MG63 (cell line): ENCODE results near the gene MEF2A. TPM values are rescaled to one million over a fixed set of nuclear protein-coding genes. Genes with fewer than 3 reads are reported as not detected.
"Not testable (repeated sequence)": the region's sequence is repeated elsewhere in the genome, so short reads cannot be mapped to it uniquely, and the experiment has no call there.

Source experiments
- DNase-seq: peaks from one replicate; pipeline ENCODE4 v3.0.0-alpha.2; 2020
- H3K27me3 ChIP-seq: fragments of 250-450 bp; sonication (Bioruptor Pico); 2 replicates; pipeline ENCODE4 v1.5.1; 2020; ENCODE audit warnings: mild to moderate bottlenecking, moderate library complexity
- H3K36me3 ChIP-seq: fragments of 250-450 bp; sonication (Bioruptor Pico); 2 replicates; pipeline ENCODE4 v1.5.1; 2020; ENCODE audit warnings: mild to moderate bottlenecking, moderate library complexity
- H3K4me3 ChIP-seq: fragments of 250-450 bp; sonication (Bioruptor Pico); 2 replicates; pipeline ENCODE4 v1.5.1; 2020; ENCODE audit warnings: mild to moderate bottlenecking, moderate library complexity
- H3K9me3 ChIP-seq: fragments of 250-450 bp; sonication (Bioruptor Pico); 2 replicates; pipeline ENCODE4 v1.5.1; 2020; ENCODE audit warnings: mild to moderate bottlenecking, moderate library complexity
- total RNA-seq: library from RNA; depleted of rRNA; stranded (reverse); fragments of >200 nt; shearing (Covaris generic); gene quantifications from 2 replicates; pipeline ENCODE4 v1.2.3, GENCODE V29; 2014; ENCODE audit warnings: low replicate concordance

The MEF2A gene
- total RNA-seq, 1 experiment from 2014 or later, result 29.1 TPM

GRCh38 chr15:99721104-99721778 lies 155.5 kb downstream of the MEF2A start:
- Histone ChIP-seq H3K36me3 (peaks cover 34% of the 10 kb centered on the region), H3K4me3 (no peak overlapping the region), H3K9me3 (no peaks in the 10 kb centered on the region), H3K27me3 (no peaks in the 10 kb centered on the region)
- DNase-seq, result no peak

GRCh38 chr15:99721896-99722295 lies 156.1 kb downstream of the MEF2A start:
- Histone ChIP-seq H3K36me3 (peaks cover 28% of the 10 kb centered on the region), H3K9me3 (no peaks in the 10 kb centered on the region), H3K4me3 (no peak overlapping the region), H3K27me3 (no peaks in the 10 kb centered on the region)
- no peak for DNase-seq

GRCh38 chr15:99722406-99722805 lies 156.6 kb downstream of the MEF2A start:
- H3K4me3 ChIP-seq, result no peak overlapping the region
- no peak for DNase-seq

GRCh38 chr15:99726333-99726732 lies 160.5 kb downstream of the MEF2A start:
- H3K36me3 ChIP-seq, result no peaks in the 10 kb centered on the region
- DNase-seq, result no peak
- H3K4me3 ChIP-seq, result no peak overlapping the region
- no peaks in the 10 kb centered on the region for H3K9me3 ChIP-seq
- no peaks in the 10 kb centered on the region for H3K27me3 ChIP-seq

More at GRCh38 chr15:99722406-99722805, 156.6 kb downstream of the MEF2A start:
- Histone ChIP-seq H3K36me3 (peaks cover 23% of the 10 kb centered on the region), H3K27me3 (no peaks in the 10 kb centered on the region), H3K9me3 (no peaks in the 10 kb centered on the region)

- no peak for DNase-seq
- Histone ChIP-seq H3K27me3 (no peaks in the 10 kb centered on the region), H3K36me3 (no peaks in the 10 kb centered on the region), H3K9me3 (no peaks in the 10 kb centered on the region), H3K4me3 (no peak overlapping the region)
Observed at GRCh38 chr15:99727330-99727729, 161.5 kb downstream of the MEF2A start.

- Histone ChIP-seq H3K4me3 (no peak overlapping the region), H3K36me3 (no peaks in the 10 kb centered on the region), H3K27me3 (no peaks in the 10 kb centered on the region), H3K9me3 (no peaks in the 10 kb centered on the region)
- no peak for DNase-seq
Observed at GRCh38 chr15:99727733-99728132, 161.9 kb downstream of the MEF2A start.

GRCh38 chr15:99728916-99729315 lies 163.1 kb downstream of the MEF2A start:
- no peaks in the 10 kb centered on the region for H3K36me3 ChIP-seq
- H3K4me3 ChIP-seq, result no peak overlapping the region
- H3K9me3 ChIP-seq, result no peaks in the 10 kb centered on the region
- DNase-seq, result no peak
- no peaks in the 10 kb centered on the region for H3K27me3 ChIP-seq

- DNase-seq, result no peak
- Histone ChIP-seq H3K36me3 (no peaks in the 10 kb centered on the region), H3K27me3 (no peaks in the 10 kb centered on the region), H3K4me3 (no peak overlapping the region), H3K9me3 (no peaks in the 10 kb centered on the region)
Observed at GRCh38 chr15:99729327-99729726, 163.5 kb downstream of the MEF2A start.

GRCh38 chr15:99729920-99730319 lies 164.1 kb downstream of the MEF2A start:
- Histone ChIP-seq H3K4me3 (no peak overlapping the region), H3K27me3 (no peaks in the 10 kb centered on the region), H3K36me3 (no peaks in the 10 kb centered on the region), H3K9me3 (no peaks in the 10 kb centered on the region)
- peak; percentile 24 for DNase-seq

GRCh38 chr15:99731336-99732123 lies 165.7 kb downstream of the MEF2A start:
- Histone ChIP-seq H3K4me3 (no peak overlapping the region), H3K9me3 (no peaks in the 10 kb centered on the region), H3K27me3 (no peaks in the 10 kb centered on the region), H3K36me3 (no peaks in the 10 kb centered on the region)
- DNase-seq, result no peak

- no peak for DNase-seq
- Histone ChIP-seq H3K9me3 (no peaks in the 10 kb centered on the region), H3K27me3 (no peaks in the 10 kb centered on the region), H3K36me3 (no peaks in the 10 kb centered on the region), H3K4me3 (peak overlapping the region; percentile 60)
Observed at GRCh38 chr15:99732124-99732750, 166.5 kb downstream of the MEF2A start.

- peak; percentile 10 for DNase-seq
- H3K36me3 ChIP-seq, result no peaks in the 10 kb centered on the region
- peak overlapping the region; percentile 60 for H3K4me3 ChIP-seq
- H3K9me3 ChIP-seq, result no peaks in the 10 kb centered on the region
- H3K27me3 ChIP-seq, result no peaks in the 10 kb centered on the region
Observed at GRCh38 chr15:99732751-99733267, 167.0 kb downstream of the MEF2A start.

GRCh38 chr15:99733268-99734039 lies 167.7 kb downstream of the MEF2A start, which contains the start of gene LYSMD4:
TSS of gene LYSMD4 (minus strand) at chr15:99733437. CDS start at chr15:99731999, 1,438 bp downstream.
- H3K9me3 ChIP-seq, result no peaks in the 10 kb centered on the region
- no peaks in the 10 kb centered on the region for H3K36me3 ChIP-seq
- peak; percentile 95 for DNase-seq
- peak within 1 kb of the TSS; percentile 60 for H3K4me3 ChIP-seq
- no peaks in the 10 kb centered on the region for H3K27me3 ChIP-seq

- not testable (repeated sequence) for H3K9me3 ChIP-seq, H3K36me3 ChIP-seq, DNase-seq, H3K27me3 ChIP-seq
- H3K4me3 ChIP-seq, result peak overlapping the region; percentile 60
Observed at GRCh38 chr15:99734040-99734291, 168.2 kb downstream of the MEF2A start.

GRCh38 chr15:99734575-99734974 lies 168.8 kb downstream of the MEF2A start:
- no peaks in the 10 kb centered on the region for H3K36me3 ChIP-seq
- H3K27me3 ChIP-seq, result no peaks in the 10 kb centered on the region
- no peaks in the 10 kb centered on the region for H3K9me3 ChIP-seq
- H3K4me3 ChIP-seq, result no peak overlapping the region
- DNase-seq, result no peak

- H3K4me3 ChIP-seq, result no peak overlapping the region
- H3K36me3 ChIP-seq, result no peaks in the 10 kb centered on the region
- H3K27me3 ChIP-seq, result no peaks in the 10 kb centered on the region
- DNase-seq, result no peak
- no peaks in the 10 kb centered on the region for H3K9me3 ChIP-seq
Observed at GRCh38 chr15:99735868-99736267, 170.1 kb downstream of the MEF2A start.

- no peaks in the 10 kb centered on the region for H3K36me3 ChIP-seq
Observed at GRCh38 chr15:99736702-99737101, 170.9 kb downstream of the MEF2A start.

More at GRCh38 chr15:99736702-99737101, 170.9 kb downstream of the MEF2A start:
- no peaks in the 10 kb centered on the region for H3K9me3 ChIP-seq
- no peak for DNase-seq
- no peak overlapping the region for H3K4me3 ChIP-seq
- H3K27me3 ChIP-seq, result no peaks in the 10 kb centered on the region
